ENCODE results near the gene DECR2.

DNA sequence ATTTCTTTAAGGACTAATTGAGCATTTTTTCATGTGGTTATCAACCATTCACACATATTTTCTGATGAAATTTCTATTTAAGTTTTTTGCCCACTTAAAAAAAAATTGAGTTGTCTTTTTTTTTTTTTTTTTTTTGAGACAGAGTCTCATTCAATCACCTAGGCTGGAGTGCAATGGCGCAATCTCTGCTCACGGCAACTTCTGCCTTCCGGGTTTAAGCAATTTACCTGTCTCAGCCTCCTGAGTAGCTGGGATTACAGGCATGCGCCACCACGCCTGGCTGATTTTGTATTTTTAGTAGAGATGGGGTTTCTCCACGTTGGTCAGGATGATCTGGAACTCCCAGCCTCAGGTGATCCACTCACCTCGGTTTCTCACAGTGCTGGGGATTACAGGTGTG lies 58.1 kb downstream of the DECR2 start:
- TF ChIP-seq, protein P1, sequence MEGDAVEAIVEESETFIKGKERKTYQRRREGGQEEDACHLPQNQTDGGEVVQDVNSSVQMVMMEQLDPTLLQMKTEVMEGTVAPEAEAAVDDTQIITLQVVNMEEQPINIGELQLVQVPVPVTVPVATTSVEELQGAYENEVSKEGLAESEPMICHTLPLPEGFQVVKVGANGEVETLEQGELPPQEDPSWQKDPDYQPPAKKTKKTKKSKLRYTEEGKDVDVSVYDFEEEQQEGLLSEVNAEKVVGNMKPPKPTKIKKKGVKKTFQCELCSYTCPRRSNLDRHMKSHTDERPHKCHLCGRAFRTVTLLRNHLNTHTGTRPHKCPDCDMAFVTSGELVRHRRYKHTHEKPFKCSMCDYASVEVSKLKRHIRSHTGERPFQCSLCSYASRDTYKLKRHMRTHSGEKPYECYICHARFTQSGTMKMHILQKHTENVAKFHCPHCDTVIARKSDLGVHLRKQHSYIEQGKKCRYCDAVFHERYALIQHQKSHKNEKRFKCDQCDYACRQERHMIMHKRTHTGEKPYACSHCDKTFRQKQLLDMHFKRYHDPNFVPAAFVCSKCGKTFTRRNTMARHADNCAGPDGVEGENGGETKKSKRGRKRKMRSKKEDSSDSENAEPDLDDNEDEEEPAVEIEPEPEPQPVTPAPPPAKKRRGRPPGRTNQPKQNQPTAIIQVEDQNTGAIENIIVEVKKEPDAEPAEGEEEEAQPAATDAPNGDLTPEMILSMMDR (IDR thresholded peaks at IDR 0.05) = no peak
- no peak for TF ChIP-seq POLR2A (IDR thresholded peaks at IDR 0.05)
